Stimulated activated naive B cell treated with anti-CD40 and anti-IgM and Interleukin-4, amounts not matched to agents 10 μg/mL and 1 μg/mL and 100 μg/mL, for 72 hours (primary cell): Measurements from ENCODE around the gene AKAP12.
"Not testable (repeated sequence)": the region's sequence is repeated elsewhere in the genome, so short reads cannot be mapped to it uniquely, and the experiment has no call there.

Source experiments
- ATAC-seq, 2 donors: fragments of 150-1000 bp; cut with Tn5 transposase; replicated peaks; 2 replicates each; pipeline ENCODE4 v1.10.0; 2021; ENCODE audit warnings: moderate library complexity in 1 of 2
- DNase-seq: peaks from one replicate; pipeline ENCODE4 v3.0.0; 2021
- H3K27ac Mint-ChIP-seq: one replicate; pipeline ENCODE4 v1.8.0; 2022; ENCODE audit warnings: mild to moderate bottlenecking, mixed read lengths
- H3K27me3 Mint-ChIP-seq, 2 donors: one replicate each; pipeline ENCODE4 v1.8.0; 2022; ENCODE audit warnings: mixed read lengths in 2 of 2
- H3K36me3 Mint-ChIP-seq, 2 donors: one replicate each; pipeline ENCODE4 v1.8.0; 2022; ENCODE audit warnings: mixed read lengths in 2 of 2, mild to moderate bottlenecking in 1 of 2
- H3K4me1 Mint-ChIP-seq, 2 donors: one replicate each; pipeline ENCODE4 v1.8.0; 2022; ENCODE audit warnings: mixed read lengths in 2 of 2, mild to moderate bottlenecking in 1 of 2
- H3K4me3 Mint-ChIP-seq, 2 donors: one replicate each; pipeline ENCODE4 v1.8.0; 2022; ENCODE audit warnings: mild to moderate bottlenecking in 2 of 2, mixed read lengths in 2 of 2, moderate library complexity in 1 of 2
- H3K9me3 Mint-ChIP-seq, 2 donors: one replicate each; pipeline ENCODE4 v1.8.0; 2022; ENCODE audit warnings: mixed read lengths in 2 of 2, mild to moderate bottlenecking in 1 of 2

Gene AKAP12

GRCh38 chr6:151300267-151300991, 60.7 kb downstream of the AKAP12 start:
- H3K27ac Mint-ChIP-seq: no peak overlapping the region
- no peak for DNase-seq
- no peak overlapping the region for H3K4me3 Mint-ChIP-seq
- H3K36me3 Mint-ChIP-seq: no peaks in the 10 kb centered on the region
- ATAC-seq: peak; percentile 34 to 60
- peaks cover 0 to 3% of the 10 kb centered on the region in 2 donors for H3K27me3 Mint-ChIP-seq
- H3K9me3 Mint-ChIP-seq: no peaks in the 10 kb centered on the region
- H3K4me1 Mint-ChIP-seq: peaks cover 6% of the 10 kb centered on the region in 2 donors

- H3K9me3 Mint-ChIP-seq: no peaks in the 10 kb centered on the region
- H3K36me3 Mint-ChIP-seq: peaks cover 0 to 1% of the 10 kb centered on the region in 2 donors
- no peak overlapping the region for H3K4me3 Mint-ChIP-seq
- H3K27me3 Mint-ChIP-seq: peaks cover 0 to 3% of the 10 kb centered on the region in 2 donors
- DNase-seq: no peak
- no peak for ATAC-seq
- peaks cover 6% of the 10 kb centered on the region in 2 donors for H3K4me1 Mint-ChIP-seq
- H3K27ac Mint-ChIP-seq: no peak overlapping the region
Observed at GRCh38 chr6:151301547-151301946, 61.8 kb downstream of the AKAP12 start.

- no peaks in the 10 kb centered on the region for H3K27me3 Mint-ChIP-seq
- H3K36me3 Mint-ChIP-seq: peaks cover 0 to 3% of the 10 kb centered on the region in 2 donors
- no peak overlapping the region for H3K4me3 Mint-ChIP-seq
- H3K9me3 Mint-ChIP-seq: no peaks in the 10 kb centered on the region
- H3K4me1 Mint-ChIP-seq: peaks cover 6% of the 10 kb centered on the region in 2 donors
- H3K27ac Mint-ChIP-seq: no peak overlapping the region
- DNase-seq (no peak), ATAC-seq (no peak)
Observed at GRCh38 chr6:151303231-151303630, 63.5 kb downstream of the AKAP12 start.

GRCh38 chr6:151306269-151306783, 66.6 kb downstream of the AKAP12 start:
- Mint-ChIP-seq H3K36me3 (peaks cover 0 to 5% of the 10 kb centered on the region in 2 donors), H3K27ac (no peak overlapping the region), H3K9me3 (no peaks in the 10 kb centered on the region), H3K4me3 (no peak overlapping the region), H3K4me1 (no peaks in the 10 kb centered on the region), H3K27me3 (no peaks in the 10 kb centered on the region)
- no peak for ATAC-seq
- DNase-seq: no peak

- H3K9me3 Mint-ChIP-seq: no peaks in the 10 kb centered on the region
- H3K4me3 Mint-ChIP-seq: no peak overlapping the region
- no peak for DNase-seq
- peaks cover 0 to 5% of the 10 kb centered on the region in 2 donors for H3K36me3 Mint-ChIP-seq
- no peak for ATAC-seq
- no peaks in the 10 kb centered on the region for H3K4me1 Mint-ChIP-seq
- no peak overlapping the region for H3K27ac Mint-ChIP-seq
- H3K27me3 Mint-ChIP-seq: no peaks in the 10 kb centered on the region
Observed at GRCh38 chr6:151307501-151307900, 67.7 kb downstream of the AKAP12 start.

- Mint-ChIP-seq H3K9me3 (no peaks in the 10 kb centered on the region), H3K36me3 (peaks cover 0 to 5% of the 10 kb centered on the region in 2 donors), H3K27me3 (no peaks in the 10 kb centered on the region), H3K27ac (no peak overlapping the region), H3K4me3 (no peak overlapping the region), H3K4me1 (no peaks in the 10 kb centered on the region)
- ATAC-seq (no peak), DNase-seq (no peak)
Observed at GRCh38 chr6:151309619-151310018, 69.9 kb downstream of the AKAP12 start.

GRCh38 chr6:151310279-151310678, 70.5 kb downstream of the AKAP12 start:
- Mint-ChIP-seq H3K36me3 (peaks cover 0 to 5% of the 10 kb centered on the region in 2 donors), H3K4me1 (no peaks in the 10 kb centered on the region), H3K9me3 (no peaks in the 10 kb centered on the region), H3K27ac (no peak overlapping the region), H3K4me3 (no peak overlapping the region), H3K27me3 (no peaks in the 10 kb centered on the region)
- ATAC-seq: no peak
- no peak for DNase-seq

GRCh38 chr6:151310852-151311767, 71.3 kb downstream of the AKAP12 start:
- no peak for DNase-seq
- Mint-ChIP-seq H3K4me1 (no peaks in the 10 kb centered on the region), H3K36me3 (peaks cover 1 to 7% of the 10 kb centered on the region in 2 donors), H3K27me3 (no peaks in the 10 kb centered on the region), H3K4me3 (no peak overlapping the region), H3K9me3 (peaks cover 4 to 5% of the 10 kb centered on the region in 2 donors), H3K27ac (no peak overlapping the region)
- no peak for ATAC-seq

GRCh38 chr6:151313066-151313491, 73.3 kb downstream of the AKAP12 start:
- ATAC-seq: no peak
- no peak for DNase-seq
- H3K36me3 Mint-ChIP-seq: peaks cover 6% of the 10 kb centered on the region in 2 donors
- peaks cover 7 to 9% of the 10 kb centered on the region in 2 donors for H3K9me3 Mint-ChIP-seq
- H3K27me3 Mint-ChIP-seq: no peaks in the 10 kb centered on the region
- no peak overlapping the region for H3K4me3 Mint-ChIP-seq
- H3K27ac Mint-ChIP-seq: no peak overlapping the region
- H3K4me1 Mint-ChIP-seq: no peaks in the 10 kb centered on the region

GRCh38 chr6:151315661-151316060, 75.9 kb downstream of the AKAP12 start:
- H3K4me3 Mint-ChIP-seq, H3K27me3 Mint-ChIP-seq, DNase-seq, H3K27ac Mint-ChIP-seq, H3K9me3 Mint-ChIP-seq, H3K36me3 Mint-ChIP-seq, H3K4me1 Mint-ChIP-seq, ATAC-seq: not testable (repeated sequence)

GRCh38 chr6:151317103-151317994, 77.6 kb downstream of the AKAP12 start:
- Mint-ChIP-seq H3K4me1 (no peaks in the 10 kb centered on the region), H3K36me3 (peaks cover 7 to 8% of the 10 kb centered on the region in 2 donors), H3K27ac (no peak overlapping the region), H3K4me3 (no peak overlapping the region), H3K27me3 (peaks cover 0 to 6% of the 10 kb centered on the region in 2 donors), H3K9me3 (peaks cover 7 to 9% of the 10 kb centered on the region in 2 donors)
- ATAC-seq: no peak
- DNase-seq: no peak

- Mint-ChIP-seq H3K27me3 (peaks cover 0 to 8% of the 10 kb centered on the region in 2 donors), H3K4me3 (no peak overlapping the region), H3K4me1 (no peaks in the 10 kb centered on the region), H3K27ac (no peak overlapping the region), H3K36me3 (peaks cover 8 to 10% of the 10 kb centered on the region in 2 donors), H3K9me3 (peaks cover 7 to 9% of the 10 kb centered on the region in 2 donors)
- no peak for DNase-seq
- ATAC-seq: no peak
Observed at GRCh38 chr6:151317995-151318365, 78.2 kb downstream of the AKAP12 start.

- ATAC-seq (no peak), DNase-seq (no peak)
- H3K36me3 Mint-ChIP-seq: peaks cover 8 to 10% of the 10 kb centered on the region in 2 donors
- H3K27me3 Mint-ChIP-seq: peaks cover 4 to 13% of the 10 kb centered on the region in 2 donors
- H3K4me3 Mint-ChIP-seq: no peak overlapping the region
- H3K4me1 Mint-ChIP-seq: peaks cover 13 to 19% of the 10 kb centered on the region in 2 donors
- H3K9me3 Mint-ChIP-seq: peaks cover 7 to 9% of the 10 kb centered on the region in 2 donors
- H3K27ac Mint-ChIP-seq: no peak overlapping the region
Observed at GRCh38 chr6:151320140-151320539, 80.4 kb downstream of the AKAP12 start.

- Mint-ChIP-seq H3K36me3 (peaks cover 4 to 6% of the 10 kb centered on the region in 2 donors), H3K27ac (no peak overlapping the region), H3K9me3 (peaks cover under 1% of the 10 kb centered on the region in 2 donors), H3K4me3 (no peak overlapping the region), H3K27me3 (peaks cover 12 to 19% of the 10 kb centered on the region in 2 donors), H3K4me1 (peaks cover 19 to 29% of the 10 kb centered on the region in 2 donors)
- ATAC-seq: no peak
- no peak for DNase-seq
Observed at GRCh38 chr6:151321438-151321837, 81.7 kb downstream of the AKAP12 start.
